Epidermal melanocyte (primary cell): ENCODE data around the gene CDKAL1.

Experiments used
- DNase-seq: peaks from one replicate; pipeline ENCODE4 v3.0.0; 2011; ENCODE audit warnings: low spot score; ENCODE audit not compliant: insufficient read length

Gene CDKAL1

GRCh38 chr6:20873425-20874190 lies 339.4 kb downstream of the CDKAL1 start:
- no peak for DNase-seq

GRCh38 chr6:20875369-20875963 lies 341.2 kb downstream of the CDKAL1 start:
- DNase-seq, result no peak

GRCh38 chr6:20876036-20876435 lies 341.8 kb downstream of the CDKAL1 start:
- no peak for DNase-seq

GRCh38 chr6:20876561-20876960 lies 342.3 kb downstream of the CDKAL1 start:
- DNase-seq, result no peak

- DNase-seq, result no peak
Measured at GRCh38 chr6:20877008-20877937, 343.0 kb downstream of the CDKAL1 start.

GRCh38 chr6:20879121-20879520 lies 344.9 kb downstream of the CDKAL1 start:
- no peak for DNase-seq

- DNase-seq, result no peak
Measured at GRCh38 chr6:20879526-20879925, 345.3 kb downstream of the CDKAL1 start.

- no peak for DNase-seq
Measured at GRCh38 chr6:20881365-20881764, 347.1 kb downstream of the CDKAL1 start.

- no peak for DNase-seq
Measured at GRCh38 chr6:20882014-20882413, 347.8 kb downstream of the CDKAL1 start.

GRCh38 chr6:20885076-20885475 lies 350.8 kb downstream of the CDKAL1 start:
- no peak for DNase-seq

- DNase-seq, result no peak
Measured at GRCh38 chr6:20891161-20891560, 356.9 kb downstream of the CDKAL1 start.

GRCh38 chr6:20892365-20892764 lies 358.1 kb downstream of the CDKAL1 start:
- no peak for DNase-seq

- no peak for DNase-seq
Measured at GRCh38 chr6:20893412-20893811, 359.2 kb downstream of the CDKAL1 start.

GRCh38 chr6:20900389-20901160 lies 366.3 kb downstream of the CDKAL1 start:
- DNase-seq, result no peak

GRCh38 chr6:20905377-20905776 lies 371.1 kb downstream of the CDKAL1 start:
- no peak for DNase-seq

GRCh38 chr6:20906945-20907344 lies 372.7 kb downstream of the CDKAL1 start:
- no peak for DNase-seq

- no peak for DNase-seq
Measured at GRCh38 chr6:20907486-20908071, 373.3 kb downstream of the CDKAL1 start.

- DNase-seq, result no peak
Measured at GRCh38 chr6:20909621-20910020, 375.4 kb downstream of the CDKAL1 start.

- no peak for DNase-seq
Measured at GRCh38 chr6:20911712-20912111, 377.5 kb downstream of the CDKAL1 start.

GRCh38 chr6:20915156-20915555 lies 380.9 kb downstream of the CDKAL1 start:
- DNase-seq, result no peak

GRCh38 chr6:20915626-20916025 lies 381.4 kb downstream of the CDKAL1 start:
- DNase-seq, result no peak
